ENCODE measurements around the gene LDB1.

LDB1 gene, protein sequence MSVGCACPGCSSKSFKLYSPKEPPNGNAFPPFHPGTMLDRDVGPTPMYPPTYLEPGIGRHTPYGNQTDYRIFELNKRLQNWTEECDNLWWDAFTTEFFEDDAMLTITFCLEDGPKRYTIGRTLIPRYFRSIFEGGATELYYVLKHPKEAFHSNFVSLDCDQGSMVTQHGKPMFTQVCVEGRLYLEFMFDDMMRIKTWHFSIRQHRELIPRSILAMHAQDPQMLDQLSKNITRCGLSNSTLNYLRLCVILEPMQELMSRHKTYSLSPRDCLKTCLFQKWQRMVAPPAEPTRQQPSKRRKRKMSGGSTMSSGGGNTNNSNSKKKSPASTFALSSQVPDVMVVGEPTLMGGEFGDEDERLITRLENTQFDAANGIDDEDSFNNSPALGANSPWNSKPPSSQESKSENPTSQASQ

GRCh38 chr10:102120142-102120990 lies at the start of gene LDB1:
Gene LDB1, minus strand, starts transcription at chr10:102120368. Its CDS starts 258 bp downstream, at chr10:102120110.
- DNase-seq (ENCODE audit: low read depth in 2 of 2, low spot score in 1 of 2), result peak in 1 of 2 donors; percentile 35

DNA sequence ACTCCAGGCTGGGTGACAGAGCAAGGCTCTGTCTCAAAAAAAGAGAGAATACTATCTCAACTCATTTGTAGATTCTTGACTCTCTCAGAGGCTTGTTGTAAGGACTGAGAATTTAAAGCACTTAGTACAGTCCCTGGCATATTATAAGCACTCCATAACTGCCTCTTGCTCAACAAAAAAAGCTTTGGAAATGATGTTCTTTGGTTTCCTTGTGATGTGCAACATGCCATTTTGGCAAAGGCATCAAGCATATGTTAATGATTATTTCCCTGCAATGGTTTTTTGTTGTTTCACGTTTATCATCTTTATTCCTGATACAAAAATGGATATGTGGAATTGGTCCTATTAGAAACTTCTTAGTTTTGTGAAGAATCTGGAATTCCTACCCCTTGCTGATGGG lies 47.7 kb upstream of the LDB1 start:
- no peak for DNase-seq (ENCODE audit: low read depth in 2 of 2, low spot score in 1 of 2)

GRCh38 chr10:102163342-102163989 lies 43.3 kb upstream of the LDB1 start:
- DNase-seq (ENCODE audit: low read depth in 2 of 2, low spot score in 1 of 2), result no peak

GRCh38 chr10:102159831-102160230 lies 39.7 kb upstream of the LDB1 start:
- no peak for DNase-seq (ENCODE audit: low read depth in 2 of 2, low spot score in 1 of 2)

DNA sequence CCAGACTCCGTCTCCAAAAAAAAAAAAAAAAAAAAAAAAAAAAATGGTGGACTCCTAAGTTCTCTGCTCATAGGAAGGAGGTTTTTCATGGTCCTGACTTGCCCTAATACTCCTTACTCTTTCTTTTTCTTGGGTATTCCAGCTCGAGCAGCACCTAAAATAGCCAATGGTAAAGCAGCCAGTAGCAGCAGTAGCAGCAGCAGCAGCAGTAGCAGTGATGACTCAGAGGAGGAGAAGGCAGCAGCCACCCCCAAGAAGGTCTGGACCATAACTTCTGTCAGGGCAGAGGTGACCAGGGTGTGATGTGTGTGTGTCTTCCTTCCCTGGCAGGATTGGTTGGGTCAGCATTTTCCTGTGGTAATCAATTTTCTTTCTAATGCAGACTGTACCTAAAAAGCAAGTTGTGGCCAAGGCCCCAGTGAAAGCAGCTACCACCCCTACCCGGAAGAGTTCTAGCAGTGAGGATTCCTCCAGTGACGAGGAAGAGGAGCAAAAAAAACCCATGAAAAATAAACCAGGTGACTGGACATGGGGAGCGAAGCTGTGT lies 39.0 kb upstream of the LDB1 start:
- DNase-seq (ENCODE audit: low read depth in 2 of 2, low spot score in 1 of 2), result no peak

DNA sequence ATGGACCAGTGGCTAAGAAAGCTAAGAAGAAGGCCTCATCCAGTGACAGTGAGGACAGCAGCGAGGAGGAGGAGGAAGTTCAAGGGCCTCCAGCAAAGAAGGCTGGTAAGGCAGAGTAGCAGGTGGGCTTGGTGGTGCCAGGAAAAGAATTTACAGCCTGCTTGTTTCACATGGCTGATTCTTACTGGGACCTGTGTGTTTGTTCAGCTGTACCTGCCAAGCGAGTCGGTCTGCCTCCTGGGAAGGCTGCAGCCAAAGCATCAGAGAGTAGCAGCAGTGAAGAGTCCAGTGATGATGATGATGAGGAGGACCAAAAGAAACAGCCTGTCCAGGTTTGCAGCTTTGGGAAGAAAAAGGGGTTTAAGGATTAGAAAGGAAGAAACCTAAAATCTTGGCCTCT lies 37.1 kb upstream of the LDB1 start:
- DNase-seq (ENCODE audit: low read depth in 2 of 2, low spot score in 1 of 2), result no peak

DNA sequence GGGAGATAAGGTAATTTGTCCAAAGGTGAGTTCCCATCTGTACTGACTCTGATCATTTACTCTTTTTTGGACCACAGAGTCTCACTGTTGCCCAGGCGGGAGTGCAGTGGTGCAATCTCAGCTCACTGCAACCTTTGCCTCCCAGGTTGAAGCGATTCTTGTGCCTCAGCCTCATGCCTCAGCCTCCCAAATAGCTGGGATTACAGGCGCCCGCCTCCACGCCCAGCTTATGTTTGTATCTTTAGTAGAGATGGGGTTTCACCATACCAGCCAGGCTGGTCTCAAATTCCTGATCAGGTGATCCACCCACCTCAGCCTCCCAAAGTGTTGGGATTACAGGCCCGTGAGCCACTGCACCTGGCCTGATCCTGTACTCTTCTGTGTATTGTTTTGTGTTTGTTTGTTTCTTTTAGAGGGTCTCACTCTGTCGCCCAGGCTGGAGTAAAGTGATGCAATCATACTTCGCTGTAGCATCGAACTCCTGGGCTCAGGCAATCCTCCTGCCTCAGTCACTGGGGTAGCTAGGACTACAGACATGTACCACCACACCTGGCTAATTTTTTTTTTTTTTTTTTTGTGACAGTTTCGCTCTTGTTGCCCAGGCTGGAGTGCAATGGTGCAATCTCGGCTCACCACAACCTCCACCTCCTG lies 34.4 kb upstream of the LDB1 start:
- no peak for DNase-seq (ENCODE audit: low read depth in 2 of 2, low spot score in 1 of 2)

GRCh38 chr10:102153093-102153620 lies 33.0 kb upstream of the LDB1 start:
- DNase-seq (ENCODE audit: low read depth in 2 of 2, low spot score in 1 of 2), result no peak

DNA sequence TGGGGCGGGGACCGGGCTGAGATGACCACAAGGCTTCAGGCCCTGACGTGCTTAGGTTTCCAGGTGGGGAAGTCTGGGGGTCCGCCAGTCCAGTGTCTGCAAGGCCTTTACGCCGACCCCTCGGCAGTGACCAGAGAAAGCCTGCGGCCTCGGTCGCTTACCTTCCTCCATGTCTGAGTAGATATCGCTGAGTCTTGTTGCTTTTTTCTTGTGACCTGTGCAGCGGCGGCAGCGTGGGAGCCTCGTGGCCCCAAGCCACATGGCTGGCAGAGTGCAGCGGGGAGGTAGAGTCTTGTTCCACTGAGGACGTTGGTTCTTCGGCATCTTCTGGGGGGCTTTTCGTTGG lies 32.4 kb upstream of the LDB1 start:
- DNase-seq (ENCODE audit: low read depth in 2 of 2, low spot score in 1 of 2), result peak in 1 of 2 donors; percentile 14

GRCh38 chr10:102151774-102152544 lies 31.8 kb upstream of the LDB1 start, which contains the start of gene NOLC1:
Gene NOLC1, plus strand, starts transcription at chr10:102152389. Its CDS starts 22 bp downstream, at chr10:102152411.
- peak; percentile 99 for DNase-seq (ENCODE audit: low read depth in 2 of 2, low spot score in 1 of 2)

- DNase-seq (ENCODE audit: low read depth in 2 of 2, low spot score in 1 of 2), result no peak
Observed at GRCh38 chr10:102150970-102151773, 31.0 kb upstream of the LDB1 start.

- DNase-seq (ENCODE audit: low read depth in 2 of 2, low spot score in 1 of 2), result no peak
Observed at GRCh38 chr10:102148275-102148674, 28.1 kb upstream of the LDB1 start.

DNA sequence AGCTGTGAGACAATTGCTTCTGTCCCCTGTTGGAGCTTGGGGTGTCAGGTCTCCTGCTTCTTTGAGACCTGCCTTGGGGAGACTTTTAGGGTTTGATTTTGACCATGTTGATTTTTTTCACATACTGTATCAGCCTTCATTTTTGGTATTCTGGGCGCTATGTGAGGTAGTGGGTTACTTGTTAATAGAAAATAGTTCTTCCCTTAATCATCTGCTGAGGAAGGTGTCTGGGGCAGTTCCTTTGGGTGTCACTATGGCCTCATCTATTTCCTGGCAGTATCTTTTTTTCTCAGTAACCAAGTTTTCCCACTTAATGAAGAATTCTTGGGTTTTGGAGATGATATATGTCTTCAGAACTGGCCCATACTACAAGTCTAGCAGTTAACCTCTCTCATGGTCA lies 27.4 kb upstream of the LDB1 start:
- no peak for DNase-seq (ENCODE audit: low read depth in 2 of 2, low spot score in 1 of 2)

DNA sequence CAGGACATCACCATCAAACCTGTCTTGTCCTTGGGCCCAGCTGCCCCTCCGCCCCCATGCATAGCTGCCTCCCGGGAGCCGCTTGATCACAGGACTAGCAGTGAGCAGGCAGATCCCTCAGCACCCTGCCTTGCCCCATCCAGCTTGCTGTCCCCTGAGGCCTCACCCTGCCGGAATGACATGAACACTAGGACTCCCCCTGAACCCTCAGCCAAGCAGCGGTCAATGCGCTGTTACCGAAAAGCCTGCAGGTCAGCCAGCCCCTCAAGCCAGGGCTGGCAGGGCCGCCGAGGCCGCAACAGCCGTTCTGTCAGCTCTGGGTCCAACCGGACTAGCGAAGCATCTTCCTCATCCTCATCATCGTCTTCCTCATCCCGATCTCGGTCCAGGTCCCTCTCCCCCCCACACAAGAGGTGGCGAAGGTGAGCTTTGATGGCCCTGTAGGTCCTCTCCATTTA lies 26.8 kb upstream of the LDB1 start:
- DNase-seq (ENCODE audit: low read depth in 2 of 2, low spot score in 1 of 2), result no peak

DNA sequence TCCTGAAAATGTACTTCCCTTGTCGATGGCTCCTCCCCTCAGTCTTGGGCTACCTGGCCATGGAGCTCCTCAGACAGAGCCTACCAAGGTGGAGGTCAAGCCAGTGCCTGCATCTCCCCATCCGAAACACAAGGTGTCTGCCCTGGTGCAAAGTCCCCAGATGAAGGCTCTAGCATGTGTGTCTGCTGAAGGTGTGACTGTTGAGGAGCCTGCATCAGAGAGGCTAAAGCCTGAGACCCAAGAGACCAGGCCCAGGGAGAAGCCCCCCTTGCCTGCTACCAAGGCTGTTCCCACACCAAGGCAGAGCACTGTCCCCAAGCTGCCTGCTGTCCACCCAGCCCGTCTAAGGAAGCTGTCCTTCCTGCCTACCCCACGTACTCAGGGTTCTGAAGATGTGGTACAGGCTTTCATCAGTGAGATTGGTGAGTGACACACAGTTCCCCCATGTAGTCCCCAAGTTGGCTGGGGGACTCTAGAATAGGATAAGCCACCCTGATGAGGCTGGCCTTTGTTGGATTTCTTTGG lies 21.5 kb upstream of the LDB1 start:
- DNase-seq (ENCODE audit: low read depth in 2 of 2, low spot score in 1 of 2), result no peak

DNA sequence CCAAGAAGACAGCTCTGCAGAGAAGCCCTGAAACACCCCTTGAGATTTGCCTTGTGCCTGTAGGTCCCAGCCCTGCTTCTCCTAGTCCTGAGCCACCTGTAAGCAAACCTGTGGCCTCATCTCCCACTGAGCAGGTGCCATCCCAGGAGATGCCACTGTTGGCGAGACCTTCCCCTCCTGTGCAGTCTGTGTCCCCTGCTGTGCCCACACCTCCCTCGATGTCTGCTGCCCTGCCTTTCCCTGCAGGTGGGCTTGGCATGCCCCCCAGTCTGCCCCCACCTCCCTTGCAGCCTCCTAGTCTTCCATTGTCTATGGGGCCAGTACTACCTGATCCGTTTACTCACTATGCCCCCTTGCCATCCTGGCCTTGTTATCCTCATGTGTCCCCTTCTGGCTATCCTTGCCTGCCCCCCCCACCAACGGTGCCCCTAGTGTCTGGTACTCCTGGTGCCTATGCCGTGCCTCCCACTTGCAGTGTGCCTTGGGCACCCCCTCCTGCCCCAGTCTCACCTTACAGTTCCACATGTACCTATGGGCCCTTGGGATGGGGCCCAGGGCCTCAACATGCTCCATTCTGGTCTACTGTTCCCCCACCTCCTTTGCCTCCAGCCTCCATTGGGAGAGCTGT lies 20.9 kb upstream of the LDB1 start:
- no peak for DNase-seq (ENCODE audit: low read depth in 2 of 2, low spot score in 1 of 2)

DNA sequence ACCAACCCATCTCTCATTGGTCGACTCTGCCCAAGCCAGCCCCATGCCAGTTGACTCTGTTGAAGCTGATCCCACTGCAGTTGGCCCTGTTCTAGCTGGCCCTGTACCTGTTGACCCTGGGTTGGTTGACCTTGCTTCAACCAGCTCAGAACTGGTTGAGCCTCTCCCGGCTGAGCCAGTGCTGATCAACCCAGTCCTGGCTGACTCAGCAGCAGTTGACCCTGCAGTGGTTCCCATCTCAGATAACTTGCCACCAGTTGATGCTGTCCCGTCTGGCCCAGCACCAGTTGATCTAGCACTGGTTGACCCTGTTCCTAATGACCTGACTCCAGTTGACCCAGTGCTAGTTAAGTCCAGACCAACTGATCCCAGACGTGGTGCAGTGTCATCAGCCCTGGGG lies 20.1 kb upstream of the LDB1 start:
- no peak for DNase-seq (ENCODE audit: low read depth in 2 of 2, low spot score in 1 of 2)

Data from stimulated activated CD8-positive, alpha-beta memory T cell treated with anti-CD3 and anti-CD28 coated beads, Interleukin-4, amount 100 ng/mL, for 1 hour (primary cell).